Head of caudate nucleus (tissue), 42 donors: ENCODE measurements around the gene RBM22.
"Not testable (repeated sequence)": the region's sequence is repeated elsewhere in the genome, so short reads cannot be mapped to it uniquely, and the experiment has no call there.

Experiments
- DNase-seq, 42 donors: peaks; one replicate each; pipeline versions ENCODE4 v3.0.0 to v3.0.0-alpha.2; 2020 to 2021; ENCODE audit warnings: mixed read lengths in 7 of 42
- intact Hi-C: fragments of 100-400 bp; cut with DNase I; formaldehyde crosslinking; loops from one replicate; pipeline ENCODE4 v1.15.0; 2022

The RBM22 gene

GRCh38 chr5:150700594-150701377 lies at the start of gene RBM22:
TSS of gene RBM22 (minus strand) at chr5:150701062. CDS start at chr5:150700985, 77 bp downstream.
- intact Hi-C loops: loop anchor here (2.0 to 5.0 kb wide), 2 partner anchors 58 to 243 kb away; partner anchors contain the start of gene DCTN4

DNA sequence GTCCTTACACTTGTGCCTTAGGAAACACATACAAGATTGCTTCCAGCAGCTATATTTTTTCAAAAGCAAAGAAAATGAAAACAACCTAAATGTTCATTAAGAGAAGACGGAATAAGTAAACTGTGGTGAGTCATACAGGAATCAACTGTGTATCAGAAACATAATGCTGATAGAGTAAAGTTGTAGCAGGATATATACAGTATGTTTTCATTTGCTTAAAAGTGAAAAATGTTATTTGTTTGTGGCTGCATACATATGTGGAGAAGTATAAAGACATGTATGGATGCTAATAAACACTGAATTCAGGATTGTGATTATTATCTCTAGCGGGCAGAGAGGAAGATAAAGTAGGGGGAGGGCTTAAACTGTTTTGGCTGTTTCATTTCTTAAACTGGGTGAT lies 49.6 kb upstream of the RBM22 start:
- no peak for DNase-seq
- intact Hi-C loops: no loop called here

More at GRCh38 chr5:150700594-150701377, at the start of gene RBM22:
- DNase-seq: peak; percentile 91 to 98 (median 95)

- DNase-seq, intact Hi-C loops: not testable (repeated sequence)
Measured at GRCh38 chr5:150743142-150743488, 42.3 kb upstream of the RBM22 start.

DNA sequence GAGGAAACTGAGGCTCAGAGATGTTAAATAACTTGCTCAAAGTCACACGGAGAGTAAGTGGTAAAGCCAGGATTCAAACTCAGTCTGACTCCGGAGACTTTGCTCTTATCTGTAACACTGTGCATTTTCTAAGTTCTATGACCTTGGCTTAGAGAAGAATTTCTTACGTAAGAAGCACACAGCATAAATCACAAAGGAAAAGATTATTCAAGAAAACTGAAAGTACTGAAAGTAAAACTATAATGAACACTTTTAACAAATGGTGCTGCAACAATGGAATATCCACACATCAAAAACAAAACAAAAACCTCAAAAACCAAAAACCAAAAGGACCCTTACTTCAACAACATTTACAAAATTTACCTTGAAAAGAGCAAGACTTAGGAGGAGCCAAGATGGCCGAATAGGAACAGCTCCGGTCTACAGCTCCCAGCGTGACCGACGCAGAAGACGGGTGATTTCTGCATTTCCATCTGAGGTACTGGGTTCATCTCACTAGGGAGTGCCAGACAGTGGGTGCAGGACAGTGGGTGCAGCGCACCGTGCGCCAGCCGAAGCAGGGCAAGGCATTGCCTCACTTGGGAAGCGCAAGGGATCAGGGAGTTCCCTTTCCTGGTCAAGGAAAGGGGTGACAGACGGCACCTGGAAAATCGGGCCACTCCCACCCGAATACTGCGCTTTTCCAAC lies 41.7 kb upstream of the RBM22 start:
- intact Hi-C loops, DNase-seq: not testable (repeated sequence)

DNA sequence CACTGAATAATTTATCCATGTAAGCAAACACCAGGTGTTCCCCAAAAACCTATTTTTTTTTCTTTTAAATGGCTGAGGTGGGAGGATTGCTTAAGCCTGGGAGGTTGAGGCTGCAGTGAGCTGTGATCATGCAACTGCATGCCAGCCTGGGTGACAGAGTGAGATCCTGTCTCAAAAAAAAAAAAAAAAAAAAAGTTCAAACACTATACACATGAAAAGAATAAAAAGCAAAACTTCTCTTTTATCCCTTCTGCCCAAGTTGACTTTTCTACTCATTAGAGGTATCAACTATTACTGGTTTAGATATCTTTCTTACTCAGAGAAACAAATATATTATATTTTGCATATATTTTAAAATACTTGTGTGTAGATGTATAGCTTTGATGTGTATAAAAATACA lies 40.1 kb upstream of the RBM22 start:
- DNase-seq: peak in 1 of 42 donors; percentile 25
- intact Hi-C loops: no loop called here

- intact Hi-C loops: no loop called here
- DNase-seq: no peak
Measured at GRCh38 chr5:150738862-150739261, 38.0 kb upstream of the RBM22 start.

DNA sequence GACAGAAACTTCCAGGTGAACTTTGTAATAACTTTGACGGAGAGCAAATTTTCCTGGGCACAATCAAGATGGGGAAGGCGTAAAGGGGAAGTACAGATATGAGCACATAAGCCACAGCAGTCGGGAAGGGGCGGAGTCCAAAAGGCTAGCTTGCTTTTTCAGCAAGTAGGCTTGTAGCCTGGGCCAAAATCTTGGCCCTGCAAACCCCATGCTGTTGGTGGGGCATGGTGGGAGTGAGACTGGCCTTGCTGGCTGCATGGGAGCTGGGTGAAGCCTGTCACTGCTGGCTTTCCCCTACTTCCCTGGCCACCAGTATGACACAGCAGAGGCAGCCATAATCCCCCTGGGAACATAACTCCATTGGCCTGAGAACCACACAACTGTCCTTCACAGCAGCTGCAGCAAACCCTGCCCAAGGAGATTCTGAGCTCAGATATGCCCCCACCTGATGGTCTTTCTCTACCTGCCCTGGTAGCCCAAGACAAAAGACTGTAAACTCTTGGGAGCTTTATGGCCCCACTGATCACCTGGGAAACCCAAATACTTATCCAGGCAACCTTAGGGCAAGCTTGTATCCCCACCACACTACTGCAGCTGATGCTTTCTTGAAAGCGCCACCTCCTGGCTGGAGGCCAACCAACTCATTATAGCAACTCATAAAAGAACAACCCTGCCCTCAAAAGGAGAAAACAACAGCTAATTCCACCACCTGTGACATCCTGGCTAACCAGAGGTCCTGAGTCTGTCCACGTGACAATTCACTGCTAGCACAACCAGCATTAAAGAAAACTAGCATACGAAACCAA lies 33.9 kb upstream of the RBM22 start:
- intact Hi-C loops: no loop called here
- peak in 33 of 42 donors; percentile 10 to 63 (median 36) for DNase-seq

DNA sequence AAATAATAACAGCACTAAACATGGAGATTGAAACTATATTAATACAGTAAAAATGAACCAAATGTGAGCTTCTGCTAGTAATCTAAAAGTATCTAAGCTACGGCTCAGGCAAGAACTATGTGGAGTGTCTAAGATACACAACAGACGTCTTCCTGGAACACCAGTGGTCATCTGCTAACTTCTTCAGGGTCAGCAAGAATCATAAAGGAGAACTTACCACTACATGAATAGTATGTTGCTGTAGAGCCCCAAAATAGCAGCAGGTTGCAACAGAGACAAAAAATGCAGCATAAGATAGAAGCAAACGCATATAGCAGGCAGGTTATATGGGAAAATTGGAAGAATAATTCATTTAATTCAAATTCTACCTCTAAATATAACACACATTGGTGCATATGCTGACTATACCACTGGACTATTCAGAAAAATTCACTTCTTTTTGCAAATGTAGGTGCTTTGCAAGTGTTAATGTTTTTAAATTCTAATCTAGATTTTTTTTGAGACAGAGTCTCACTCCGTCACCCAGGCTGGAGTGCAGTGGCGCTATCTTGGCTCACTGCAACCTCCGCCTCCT lies 30.9 kb upstream of the RBM22 start:
- DNase-seq: peak in 7 of 42 donors; percentile 9 to 52 (median 17)
- intact Hi-C loops: no loop called here

- intact Hi-C loops: no loop called here
- DNase-seq: no peak
Measured at GRCh38 chr5:150729859-150730258, 29.0 kb upstream of the RBM22 start.

DNA sequence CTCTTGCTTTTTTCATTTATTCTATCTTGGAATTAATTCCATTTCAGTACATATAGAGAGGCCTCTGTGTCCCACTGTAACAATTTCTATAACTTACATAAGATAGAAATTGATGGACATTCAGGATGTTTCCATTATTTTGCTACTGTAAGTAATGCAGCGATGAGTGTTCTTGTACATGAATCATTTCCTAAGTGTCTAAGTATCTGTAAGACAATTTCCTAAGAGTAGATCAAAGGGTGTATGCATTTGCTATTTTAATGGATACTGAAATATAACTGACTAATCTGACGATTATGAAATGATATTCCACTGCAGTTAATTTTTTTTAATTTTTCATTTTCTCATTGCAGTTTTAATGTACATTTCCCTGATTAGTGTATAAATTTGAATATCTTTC lies 23.0 kb upstream of the RBM22 start:
- no peak for DNase-seq
- intact Hi-C loops: no loop called here

GRCh38 chr5:150710165-150710564 lies 9.3 kb upstream of the RBM22 start:
- intact Hi-C loops: no loop called here
- no peak for DNase-seq

GRCh38 chr5:150706776-150707390 lies 6.0 kb upstream of the RBM22 start:
- no peak for DNase-seq
- intact Hi-C loops: no loop called here

GRCh38 chr5:150703762-150704161 lies 2.9 kb upstream of the RBM22 start:
- intact Hi-C loops: loop anchor here (5.0 kb wide), 1 partner anchor 246 kb away; no protein-coding TSS in a partner anchor

GRCh38 chr5:150700246-150700593 lies 642 bp downstream of the RBM22 start:
- intact Hi-C loops: loop anchor here (2.0 to 5.0 kb wide), 2 partner anchors 59 to 243 kb away; partner anchors contain the start of gene DCTN4
- DNase-seq: no peak

More at GRCh38 chr5:150703762-150704161, 2.9 kb upstream of the RBM22 start:
- no peak for DNase-seq

DNA sequence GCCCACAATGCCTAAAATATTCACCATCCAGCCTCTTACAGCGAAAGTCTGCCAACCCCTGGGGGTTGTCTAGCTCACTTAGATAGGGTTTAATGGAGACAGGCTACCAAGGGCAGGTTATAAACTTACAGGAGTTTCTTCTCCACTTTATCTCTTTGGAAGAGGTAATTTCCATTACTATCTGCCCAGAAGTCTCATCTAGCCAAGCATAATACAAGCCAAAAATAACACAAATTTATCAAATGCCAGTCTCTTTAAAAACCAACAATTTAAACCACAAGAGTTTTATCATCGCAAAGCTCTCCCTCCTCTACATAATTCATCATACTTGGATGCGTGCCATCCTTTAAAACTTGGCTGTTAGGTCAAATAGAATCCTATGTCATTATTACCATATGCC lies 6.2 kb downstream of the RBM22 start:
- intact Hi-C loops: loop anchor here (5.0 kb wide), 1 partner anchor 42 kb away; no protein-coding TSS in a partner anchor

DNA sequence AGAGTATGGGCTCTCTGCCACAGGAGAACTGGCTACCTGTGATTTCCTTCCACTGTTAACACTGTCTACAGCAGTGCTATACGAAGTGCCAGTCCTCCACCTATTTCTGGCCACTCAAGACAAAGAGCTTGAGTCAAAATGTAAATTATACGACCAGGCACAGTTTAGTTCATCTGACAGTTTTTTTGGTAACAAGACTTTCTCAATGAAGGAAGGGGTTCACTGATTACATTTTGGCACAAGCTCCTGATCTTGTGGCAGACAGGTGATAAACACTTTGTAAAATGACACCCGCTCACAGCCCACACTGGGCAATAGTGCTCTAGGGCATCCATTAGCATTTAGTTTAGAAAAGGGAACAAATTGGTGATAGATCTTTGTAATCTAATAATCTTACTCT lies 8.6 kb downstream of the RBM22 start:
- intact Hi-C loops: no loop called here
- peak in 1 of 42 donors; percentile 25 for DNase-seq

More for the DNA sequence above, 6.2 kb downstream of the RBM22 start:
- DNase-seq: no peak

- peak in 1 of 42 donors; percentile 16 for DNase-seq
- intact Hi-C loops: no loop called here
Measured at GRCh38 chr5:150690760-150691159, 10.1 kb downstream of the RBM22 start.

DNA sequence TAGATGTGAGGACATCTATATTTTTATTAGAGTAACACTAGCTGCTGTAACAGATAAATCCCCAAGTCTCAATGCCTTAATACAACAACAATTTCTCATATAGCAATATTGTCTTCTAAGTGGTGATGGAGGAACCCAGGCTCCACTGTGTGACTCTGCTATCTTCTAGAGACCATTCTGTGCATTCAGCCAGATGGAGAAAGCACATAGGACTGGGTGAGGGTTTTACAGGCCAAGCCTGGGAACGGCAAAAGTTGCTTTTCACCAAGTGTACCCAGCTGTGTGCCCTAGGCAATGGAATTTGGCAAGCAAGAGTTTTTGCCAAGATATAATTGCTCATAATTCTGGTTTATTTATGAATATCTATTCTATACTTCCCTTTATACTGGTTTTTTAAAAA lies 11.7 kb downstream of the RBM22 start:
- no peak for DNase-seq

DNA sequence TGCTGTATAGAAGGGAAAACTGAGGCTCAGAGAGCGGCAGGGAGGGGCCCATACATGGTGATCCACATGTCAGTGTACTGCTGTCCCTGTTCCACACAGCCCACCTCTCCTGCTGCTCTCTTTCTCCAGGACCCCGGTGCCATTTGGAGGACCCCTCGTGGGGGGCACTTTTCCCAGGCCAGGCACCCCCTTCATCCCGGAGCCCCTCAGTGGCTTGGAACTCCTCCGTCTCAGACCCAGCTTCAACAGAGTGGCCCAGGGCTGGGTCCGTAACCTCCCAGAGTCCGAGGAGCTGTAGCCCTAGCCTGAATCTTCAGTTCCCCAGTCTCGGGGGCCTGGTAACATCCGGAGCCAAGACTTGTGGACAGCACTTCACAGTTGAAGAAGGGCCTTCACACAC lies 24.3 kb downstream of the RBM22 start:
- peak in 2 of 42 donors; percentile 6 to 24 for DNase-seq
- intact Hi-C loops: no loop called here

More for the DNA sequence above, 11.7 kb downstream of the RBM22 start:
- intact Hi-C loops: no loop called here
